ENCODE measurements around the gene DOCK8.

DNA sequence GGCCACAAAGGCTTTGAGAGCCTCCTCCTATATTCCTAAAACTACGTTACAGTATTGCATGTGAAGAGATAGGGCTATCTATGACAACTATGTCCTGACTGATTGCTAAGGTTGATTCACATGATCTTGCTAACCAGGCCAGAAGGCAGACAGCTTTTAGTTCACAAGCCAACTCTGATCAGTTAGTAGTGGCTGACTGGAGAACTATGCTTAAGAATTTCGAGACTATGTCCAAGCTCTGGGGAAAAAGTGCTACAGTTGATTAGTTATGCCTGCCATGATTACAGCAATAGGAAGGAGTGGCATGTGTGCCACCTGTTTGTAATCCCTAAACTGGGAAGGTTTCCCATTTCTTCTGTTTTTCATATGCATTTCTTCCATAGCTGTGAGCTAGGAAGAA lies 223.4 kb downstream of the DOCK8 start:
- TF ChIP-seq, protein P1, sequence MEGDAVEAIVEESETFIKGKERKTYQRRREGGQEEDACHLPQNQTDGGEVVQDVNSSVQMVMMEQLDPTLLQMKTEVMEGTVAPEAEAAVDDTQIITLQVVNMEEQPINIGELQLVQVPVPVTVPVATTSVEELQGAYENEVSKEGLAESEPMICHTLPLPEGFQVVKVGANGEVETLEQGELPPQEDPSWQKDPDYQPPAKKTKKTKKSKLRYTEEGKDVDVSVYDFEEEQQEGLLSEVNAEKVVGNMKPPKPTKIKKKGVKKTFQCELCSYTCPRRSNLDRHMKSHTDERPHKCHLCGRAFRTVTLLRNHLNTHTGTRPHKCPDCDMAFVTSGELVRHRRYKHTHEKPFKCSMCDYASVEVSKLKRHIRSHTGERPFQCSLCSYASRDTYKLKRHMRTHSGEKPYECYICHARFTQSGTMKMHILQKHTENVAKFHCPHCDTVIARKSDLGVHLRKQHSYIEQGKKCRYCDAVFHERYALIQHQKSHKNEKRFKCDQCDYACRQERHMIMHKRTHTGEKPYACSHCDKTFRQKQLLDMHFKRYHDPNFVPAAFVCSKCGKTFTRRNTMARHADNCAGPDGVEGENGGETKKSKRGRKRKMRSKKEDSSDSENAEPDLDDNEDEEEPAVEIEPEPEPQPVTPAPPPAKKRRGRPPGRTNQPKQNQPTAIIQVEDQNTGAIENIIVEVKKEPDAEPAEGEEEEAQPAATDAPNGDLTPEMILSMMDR (conservative IDR thresholded peaks at IDR 0.05; ENCODE audit: low read length) = no peak
- no peak for TF ChIP-seq EZH2phosphoT487 (IDR thresholded peaks at IDR 0.05; ENCODE audit: borderline replicate concordance, low read depth, low read length)
